ENCODE data around the gene GFOD1. TPM values are rescaled to one million over a fixed set of nuclear protein-coding genes. Genes with fewer than 3 reads are reported as not detected.

GFOD1 gene
- total and polyA plus RNA-seq, 10 donors: 3.4 to 54.0 (median 32.5) TPM

DNA sequence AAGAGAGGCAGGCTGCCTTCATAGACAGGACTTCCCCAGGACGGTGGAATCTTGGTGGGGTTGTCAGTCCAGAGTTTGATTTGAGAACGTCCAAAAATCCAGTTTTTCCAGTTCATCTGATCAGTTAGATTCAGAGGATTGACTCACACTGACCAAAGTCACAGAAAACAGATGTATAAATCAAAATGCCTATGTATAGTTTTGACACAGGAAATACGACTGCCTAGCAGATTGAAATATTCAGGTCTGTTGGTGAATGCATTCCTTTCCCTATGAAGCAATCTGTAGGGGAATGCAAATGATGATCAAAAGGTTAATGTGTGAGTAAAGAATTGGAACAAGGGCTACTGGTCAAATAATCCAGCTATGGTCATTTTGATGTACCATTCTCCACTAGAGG lies 29.7 kb upstream of the GFOD1 start:
- H3K9me3 ChIP-seq: no peaks in the 10 kb centered on the region
- 77 to 88% (median 81%) methylated on average over 3 of the region's 3 CpGs for WGBS, 5 donors
- H3K4me1 ChIP-seq: peaks cover 0 to 5% (median 3%) of the 10 kb centered on the region in 6 donors
- no peaks in the 10 kb centered on the region for H3K36me3 ChIP-seq
- TF ChIP-seq, protein P1, sequence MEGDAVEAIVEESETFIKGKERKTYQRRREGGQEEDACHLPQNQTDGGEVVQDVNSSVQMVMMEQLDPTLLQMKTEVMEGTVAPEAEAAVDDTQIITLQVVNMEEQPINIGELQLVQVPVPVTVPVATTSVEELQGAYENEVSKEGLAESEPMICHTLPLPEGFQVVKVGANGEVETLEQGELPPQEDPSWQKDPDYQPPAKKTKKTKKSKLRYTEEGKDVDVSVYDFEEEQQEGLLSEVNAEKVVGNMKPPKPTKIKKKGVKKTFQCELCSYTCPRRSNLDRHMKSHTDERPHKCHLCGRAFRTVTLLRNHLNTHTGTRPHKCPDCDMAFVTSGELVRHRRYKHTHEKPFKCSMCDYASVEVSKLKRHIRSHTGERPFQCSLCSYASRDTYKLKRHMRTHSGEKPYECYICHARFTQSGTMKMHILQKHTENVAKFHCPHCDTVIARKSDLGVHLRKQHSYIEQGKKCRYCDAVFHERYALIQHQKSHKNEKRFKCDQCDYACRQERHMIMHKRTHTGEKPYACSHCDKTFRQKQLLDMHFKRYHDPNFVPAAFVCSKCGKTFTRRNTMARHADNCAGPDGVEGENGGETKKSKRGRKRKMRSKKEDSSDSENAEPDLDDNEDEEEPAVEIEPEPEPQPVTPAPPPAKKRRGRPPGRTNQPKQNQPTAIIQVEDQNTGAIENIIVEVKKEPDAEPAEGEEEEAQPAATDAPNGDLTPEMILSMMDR (IDR thresholded peaks at IDR 0.05 in 8 of 11, conservative IDR thresholded peaks at IDR 0.05 in 3 of 11): no peak
- TF ChIP-seq POLR2AphosphoS5 (IDR thresholded peaks at IDR 0.05): no peak
- TF ChIP-seq POLR2A (IDR thresholded peaks at IDR 0.05): no peak
- no peaks in the 10 kb centered on the region for H3K27me3 ChIP-seq (replicated peaks in 1 of 7)
- intact Hi-C loops (cut with DNase I; ENCODE audit: low total_unique reads): no loop called here
- H3K4me3 ChIP-seq: no peak overlapping the region
- no peak overlapping the region for H3K27ac ChIP-seq
- DNase-seq: no peak

DNA sequence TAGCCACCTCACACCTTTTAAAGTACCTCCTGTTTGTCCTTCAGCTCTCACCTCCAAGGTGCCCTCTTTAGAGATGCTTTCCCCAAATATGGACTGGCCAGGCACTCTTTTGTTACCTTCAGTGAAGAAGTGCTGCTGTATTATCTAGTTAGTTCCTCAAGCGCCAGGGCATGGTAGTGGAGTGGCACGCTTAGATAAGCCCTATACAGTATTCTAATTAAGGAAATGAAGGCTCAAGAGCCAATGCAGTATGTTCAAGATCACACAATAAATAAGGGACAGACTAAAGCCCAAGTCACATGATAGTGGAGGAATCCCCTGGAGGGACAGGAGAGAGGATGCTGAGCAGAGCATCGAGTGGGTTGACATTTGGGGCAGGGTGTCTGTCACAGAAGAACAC lies 28.5 kb upstream of the GFOD1 start:
- Histone ChIP-seq H3K4me3 (no peak overlapping the region), H3K9me3 (no peaks in the 10 kb centered on the region), H3K36me3 (no peaks in the 10 kb centered on the region), H3K4me1 (peaks cover 0 to 13% (median 8%) of the 10 kb centered on the region in 6 donors), H3K27me3 (replicated peaks in 1 of 7) (no peaks in the 10 kb centered on the region), H3K27ac (no peak overlapping the region)
- DNase-seq: no peak
- intact Hi-C loops (cut with DNase I; ENCODE audit: low total_unique reads): no loop called here
- 88 to 96% (median 92%) methylated on average over 3 of the region's 3 CpGs for WGBS, 5 donors
- TF ChIP-seq POLR2AphosphoS5 (IDR thresholded peaks at IDR 0.05) (no peak), POLR2A (IDR thresholded peaks at IDR 0.05) (no peak)
- TF ChIP-seq, protein P1 (IDR thresholded peaks at IDR 0.05 in 8 of 11, conservative IDR thresholded peaks at IDR 0.05 in 3 of 11): no peak

DNA sequence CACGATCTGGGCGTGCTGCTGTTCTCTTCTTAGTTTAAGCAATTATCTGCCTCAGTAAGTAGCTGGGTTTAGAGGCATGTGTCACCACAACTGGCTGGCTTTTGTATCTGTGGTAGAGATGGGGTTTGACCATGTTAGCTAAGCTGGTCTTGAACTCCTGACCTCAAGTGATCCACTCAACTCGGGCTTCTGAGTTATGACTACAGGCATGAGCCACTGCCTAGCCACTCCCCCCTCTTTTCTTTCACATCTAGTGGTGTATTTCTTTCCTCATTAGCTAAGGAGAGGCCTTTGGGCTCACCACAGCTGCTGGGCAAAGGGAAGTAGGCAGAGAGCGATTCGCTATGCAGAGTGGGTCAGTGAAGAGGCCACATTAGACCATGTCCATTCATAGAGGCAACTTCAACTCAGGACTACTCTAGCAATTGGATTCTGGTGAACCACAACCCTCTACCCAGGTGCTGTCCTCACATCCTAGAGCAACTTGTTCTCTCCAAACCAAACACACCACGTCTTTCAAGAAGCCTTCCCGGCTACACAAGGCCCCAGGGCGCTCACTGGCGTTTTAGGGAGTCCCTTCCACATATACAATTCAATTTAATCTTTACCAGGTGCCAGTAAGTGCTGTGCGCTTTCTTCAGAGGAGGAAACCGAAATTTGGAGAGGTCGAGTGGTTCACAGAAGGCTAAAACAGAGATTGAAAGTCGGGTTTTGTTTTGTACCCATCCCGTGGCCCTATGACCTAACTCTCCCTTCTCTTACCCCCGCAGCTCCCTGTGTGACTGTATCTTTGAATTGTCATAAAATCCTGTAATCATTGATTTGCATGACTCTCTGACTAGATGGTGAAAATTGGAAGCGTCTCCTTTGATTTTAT lies 26.5 kb upstream of the GFOD1 start:
- intact Hi-C loops (cut with DNase I; ENCODE audit: low total_unique reads): no loop called here
- no peaks in the 10 kb centered on the region for H3K9me3 ChIP-seq
- H3K4me1 ChIP-seq: peaks cover 0 to 19% (median 8%) of the 10 kb centered on the region in 6 donors

DNA sequence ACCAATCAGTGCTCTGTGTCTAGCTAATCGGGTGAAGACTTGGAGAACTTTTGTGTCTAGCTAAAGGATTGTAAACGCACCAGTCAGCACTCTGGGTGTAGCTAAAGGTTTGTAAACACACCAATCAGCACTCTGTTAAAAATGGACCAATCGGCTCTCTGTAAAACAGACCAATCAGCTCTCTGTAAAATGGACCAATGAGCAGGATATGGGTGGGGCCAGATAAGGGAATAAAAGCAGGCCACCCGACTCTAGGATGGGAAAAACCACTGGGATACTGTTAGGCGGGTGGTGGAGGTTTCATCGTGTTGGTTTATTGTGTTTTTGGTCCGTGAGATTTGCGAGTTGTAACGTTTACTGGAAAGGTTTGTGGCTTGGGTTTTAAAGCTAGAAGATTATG lies 25.5 kb upstream of the GFOD1 start:
- intact Hi-C loops (cut with DNase I; ENCODE audit: low total_unique reads): no loop called here
- no peak for DNase-seq
- peaks cover 0 to 19% (median 8%) of the 10 kb centered on the region in 6 donors for H3K4me1 ChIP-seq
- WGBS, 5 donors: 84 to 96% (median 95%) methylated on average over 9 of the region's 9 CpGs
- H3K4me3 ChIP-seq: no peak overlapping the region
- H3K27me3 ChIP-seq (replicated peaks in 1 of 7): no peaks in the 10 kb centered on the region
- no peaks in the 10 kb centered on the region for H3K9me3 ChIP-seq
- no peaks in the 10 kb centered on the region for H3K36me3 ChIP-seq
- TF ChIP-seq POLR2A (IDR thresholded peaks at IDR 0.05) (no peak), POLR2AphosphoS5 (IDR thresholded peaks at IDR 0.05) (no peak)
- TF ChIP-seq, protein P1 (IDR thresholded peaks at IDR 0.05 in 8 of 11, conservative IDR thresholded peaks at IDR 0.05 in 3 of 11): no peak
- H3K27ac ChIP-seq: no peak overlapping the region

More for the DNA sequence above, 26.5 kb upstream of the GFOD1 start:
- DNase-seq: no peak
- H3K36me3 ChIP-seq: no peaks in the 10 kb centered on the region
- no peak overlapping the region for H3K4me3 ChIP-seq
- H3K27ac ChIP-seq: no peak overlapping the region
- no peaks in the 10 kb centered on the region for H3K27me3 ChIP-seq (replicated peaks in 1 of 7)
- 80 to 85% (median 82%) methylated on average over 16 of the region's 16 CpGs for WGBS, 5 donors
- TF ChIP-seq, protein P1 (IDR thresholded peaks at IDR 0.05 in 8 of 11, conservative IDR thresholded peaks at IDR 0.05 in 3 of 11): no peak
